Mammary epithelial cell (primary cell): ENCODE data around the gene DAGLB.

Source experiments
- CTCF ChIP-seq, 2 donors: IDR thresholded peaks in 1 of 2; conservative IDR thresholded peaks in 1 of 2; 2 replicates each; pipeline ENCODE4 v1.5.1; 2011 to 2012; ENCODE audit warnings: inconsistent platforms in 2 of 2, low read length in 2 of 2, mild to moderate bottlenecking in 2 of 2, control low read depth in 1 of 2, low read depth in 1 of 2; ENCODE audit not compliant: insufficient read depth in 1 of 2; ENCODE audit errors: extremely low read depth in 1 of 2
- EZH2 ChIP-seq: IDR thresholded peaks from 2 replicates; pipeline ENCODE4 v1.6.1; 2012; ENCODE audit warnings: low read length, inconsistent platforms, borderline replicate concordance

- no peak for TF ChIP-seq CTCF (conservative IDR thresholded peaks at IDR 0.05 in 1 of 2, IDR thresholded peaks at IDR 0.05 in 1 of 2; ENCODE audit: extremely low read depth in 1 of 2, insufficient read depth in 1 of 2, low read depth in 1 of 2, low read length in 2 of 2)
- no peak for TF ChIP-seq EZH2
Measured at GRCh38 chr7:6495597-6496262, 48.0 kb upstream of the DAGLB start.
